HG03097 (cell line): Measurements from ENCODE around the gene STIM2.
"Not testable (repeated sequence)": the region's sequence is repeated elsewhere in the genome, so short reads cannot be mapped to it uniquely, and the experiment has no call there.

Source experiments
- ATAC-seq: cut with Tn5 transposase; IDR thresholded peaks from one replicate; pipeline ENCODE4 v1.9.1; 2021; ENCODE audit not compliant: unreplicated experiment, low FRiP score

Gene STIM2

DNA sequence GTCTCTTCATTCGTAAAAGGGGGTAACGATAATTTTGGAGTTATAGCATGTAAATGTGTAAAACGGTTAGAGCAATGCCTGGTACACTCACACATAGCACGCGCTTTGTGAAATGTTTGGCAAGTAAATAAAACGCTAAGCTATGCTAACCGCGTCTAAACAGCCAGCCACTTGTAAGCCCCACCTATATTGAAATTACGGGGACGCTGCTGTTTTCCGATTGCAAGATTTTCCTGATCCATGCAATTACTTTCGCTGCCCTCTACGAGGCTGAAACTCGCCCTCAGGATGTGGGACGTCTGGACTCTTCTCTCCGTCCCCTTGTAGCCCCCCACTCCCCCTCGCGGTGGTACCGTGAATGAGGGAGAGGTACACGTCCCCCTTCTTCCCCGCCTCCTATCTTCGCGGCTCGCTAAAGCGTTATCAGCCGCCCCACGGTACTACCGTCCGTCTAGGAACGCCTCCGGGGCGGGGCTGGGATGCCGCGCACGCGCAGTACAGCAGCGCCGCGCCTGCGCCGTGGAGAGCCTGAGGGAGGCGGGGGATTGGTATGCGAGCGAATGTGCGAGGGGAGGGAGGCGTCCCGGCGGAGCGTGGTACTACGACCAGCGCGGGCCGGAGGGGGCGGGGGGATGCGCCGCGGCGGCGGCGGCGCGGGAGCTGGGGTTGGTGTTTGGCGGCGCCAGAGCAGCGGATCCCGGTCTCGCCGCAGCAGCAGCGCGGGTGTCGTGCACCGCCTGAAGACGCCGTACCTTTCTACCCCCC is at the start of gene STIM2:
STIM2 (plus strand) TSS at position 685 of the 765 bp plus-strand sequence.
- ATAC-seq, result peak; percentile 69

DNA sequence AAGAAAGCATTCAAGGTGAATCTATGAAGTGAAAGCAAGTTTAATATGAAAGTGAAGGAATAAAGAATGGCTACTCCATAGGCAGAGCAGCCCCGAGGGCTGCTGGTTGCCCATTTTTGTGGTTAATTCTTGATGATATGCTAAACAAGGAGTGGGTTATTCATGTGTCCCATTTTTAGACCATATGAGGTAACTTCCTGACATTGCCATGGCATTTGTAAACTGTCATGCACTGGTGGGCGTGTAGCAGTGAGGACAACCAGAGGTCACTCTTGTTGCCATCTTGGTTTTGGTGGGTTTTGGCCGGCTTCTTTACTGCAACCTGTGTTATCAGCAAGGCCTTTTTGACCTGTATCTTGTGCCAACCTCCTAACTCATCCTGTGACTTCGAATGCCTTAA is 49.1 kb upstream of the STIM2 start:
- ATAC-seq, result not testable (repeated sequence)

DNA sequence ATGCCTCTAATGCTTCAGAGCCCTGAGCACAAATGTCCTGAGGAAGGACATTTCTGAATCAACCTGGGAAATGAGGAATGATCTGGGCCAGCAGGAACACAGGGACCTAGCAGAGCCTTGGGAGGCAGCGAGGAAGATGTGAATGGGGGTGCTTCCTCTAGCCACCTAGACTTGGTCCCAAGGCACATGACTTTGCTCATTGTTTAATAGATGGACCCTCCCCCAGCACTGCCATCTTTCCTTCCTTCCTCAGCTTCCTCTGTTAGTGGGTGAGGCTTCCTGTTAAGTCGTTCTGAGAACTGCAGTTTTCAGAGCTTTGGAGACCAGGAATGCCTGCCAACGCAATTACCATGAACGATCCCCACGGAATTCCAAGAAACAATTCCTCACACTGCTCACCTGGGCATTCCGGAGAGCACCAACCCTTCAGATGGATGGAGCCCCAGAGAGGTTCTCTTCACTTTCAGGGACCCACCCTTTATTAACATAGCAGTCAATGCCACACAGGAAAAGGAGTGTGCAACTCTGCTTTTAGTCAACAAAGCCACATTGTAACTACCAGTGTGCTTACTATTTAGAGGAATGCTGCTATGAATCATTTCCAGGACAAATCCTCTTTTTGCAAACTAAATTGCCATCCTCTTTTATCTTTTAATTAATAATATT is 48.5 kb upstream of the STIM2 start:
- ATAC-seq, result no peak

DNA sequence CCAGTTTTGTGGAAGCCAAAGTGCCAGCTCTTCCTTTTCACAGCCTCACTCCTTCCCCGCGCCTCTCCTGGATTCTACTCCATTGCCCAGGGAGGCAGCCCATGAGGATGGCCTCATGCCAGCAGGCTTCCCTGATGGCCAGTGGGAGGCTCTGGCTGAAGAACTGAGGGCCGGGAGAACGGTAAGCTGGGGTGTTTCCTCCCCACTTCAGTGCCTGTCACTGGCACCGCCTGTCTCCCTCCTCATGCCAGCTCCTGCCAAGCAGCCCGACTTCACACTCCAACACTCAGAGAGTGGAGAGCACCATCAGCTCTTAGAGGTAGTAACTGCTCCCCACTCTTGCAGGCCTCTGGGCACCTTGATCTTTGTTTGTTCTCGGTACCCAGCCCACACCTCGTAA is 46.9 kb upstream of the STIM2 start:
- ATAC-seq, result no peak

- ATAC-seq, result no peak
Observed at GRCh38 chr4:26815199-26815598, 45.4 kb upstream of the STIM2 start.

GRCh38 chr4:26815706-26816105 is 44.9 kb upstream of the STIM2 start:
- no peak for ATAC-seq

DNA sequence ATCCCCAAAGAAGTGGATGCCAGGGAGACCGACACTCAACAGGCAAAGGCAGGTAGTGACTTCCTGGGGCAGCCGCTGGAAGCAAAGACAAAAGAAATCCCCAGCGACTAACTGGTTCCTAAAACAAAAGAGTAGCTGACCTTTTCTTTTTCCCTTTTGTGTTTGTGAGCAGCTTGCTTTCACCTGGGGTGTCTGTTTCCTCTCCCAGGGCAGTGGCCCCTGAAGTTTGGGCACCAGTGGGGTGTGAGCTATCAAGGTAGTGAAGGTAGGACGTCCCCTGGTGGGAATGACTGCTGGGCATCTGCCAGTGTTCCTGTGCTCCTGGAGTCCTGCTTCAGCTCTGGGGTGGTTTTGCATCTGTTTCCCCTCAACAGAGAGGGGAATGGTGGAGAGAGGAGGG is 41.6 kb upstream of the STIM2 start:
- no peak for ATAC-seq

- no peak for ATAC-seq
Observed at GRCh38 chr4:26819478-26820095, 41.1 kb upstream of the STIM2 start.

GRCh38 chr4:26820346-26820745 is 40.3 kb upstream of the STIM2 start:
- no peak for ATAC-seq

DNA sequence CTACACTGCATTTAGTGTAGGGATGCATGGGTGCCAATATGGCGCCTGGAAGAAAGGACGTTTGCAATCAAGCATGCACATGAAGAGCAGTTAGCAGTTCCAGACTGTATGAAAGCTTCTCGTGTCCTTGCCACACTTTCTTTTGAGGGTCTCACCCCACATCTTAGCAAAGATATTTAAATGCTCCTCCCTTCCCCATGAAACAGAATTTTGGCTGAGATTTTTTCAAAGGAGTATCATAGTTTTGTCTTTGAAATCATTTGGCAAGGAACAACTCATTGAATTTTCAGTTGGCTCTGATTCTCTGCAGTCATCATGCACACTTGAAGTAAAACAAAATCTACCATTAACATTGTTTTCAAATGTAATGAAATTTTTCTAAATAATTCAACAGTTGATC is 39.6 kb upstream of the STIM2 start:
- no peak for ATAC-seq

GRCh38 chr4:26821677-26822503 is 38.8 kb upstream of the STIM2 start:
- no peak for ATAC-seq

- peak; percentile 43 for ATAC-seq
Observed at GRCh38 chr4:26822546-26822945, 38.1 kb upstream of the STIM2 start.

GRCh38 chr4:26822974-26823373 is 37.7 kb upstream of the STIM2 start:
- ATAC-seq, result not testable (repeated sequence)

DNA sequence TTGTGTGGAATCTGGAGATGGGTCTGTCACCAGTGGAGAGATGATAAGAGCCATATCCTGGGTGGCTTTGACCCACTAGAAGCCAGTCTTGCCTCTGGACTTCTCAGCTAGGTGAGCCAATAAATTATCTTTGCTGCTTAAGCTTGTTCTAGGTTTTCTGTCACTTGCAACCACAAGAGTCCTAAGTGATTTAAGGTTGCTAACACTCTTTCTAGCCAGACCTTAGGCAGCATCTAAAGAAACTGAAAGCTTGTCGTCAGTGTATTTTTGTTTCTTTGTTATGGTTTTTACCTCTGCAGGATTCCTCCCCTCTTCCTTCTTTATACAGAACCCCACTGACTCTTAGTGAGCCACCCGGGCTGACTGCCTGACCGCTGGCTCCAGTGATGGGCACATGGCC is 37.1 kb upstream of the STIM2 start:
- ATAC-seq, result no peak

GRCh38 chr4:26824667-26825066 is 36.0 kb upstream of the STIM2 start:
- ATAC-seq, result no peak

GRCh38 chr4:26826721-26827120 is 33.9 kb upstream of the STIM2 start:
- ATAC-seq, result peak; percentile 95

DNA sequence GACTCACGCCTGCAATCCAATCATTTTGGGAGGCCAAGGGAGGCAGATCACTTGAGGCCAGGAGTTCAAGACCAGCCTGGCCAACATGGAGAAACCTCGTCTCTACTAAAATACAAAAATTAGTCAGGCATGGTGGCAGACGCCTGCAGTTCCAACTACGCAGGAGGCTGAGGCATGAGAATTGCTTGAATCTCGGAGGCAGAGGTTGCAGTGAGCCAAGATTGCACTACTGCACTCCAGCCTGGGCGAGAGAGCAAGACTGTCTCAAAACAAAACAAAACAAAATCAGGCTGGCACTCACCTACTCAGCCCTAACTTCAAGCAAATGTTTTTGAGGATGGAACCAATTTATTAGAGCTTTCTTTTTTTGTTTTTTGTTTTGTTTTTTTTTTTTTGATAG is 33.3 kb upstream of the STIM2 start:
- not testable (repeated sequence) for ATAC-seq

GRCh38 chr4:26827798-26828197 is 32.8 kb upstream of the STIM2 start:
- no peak for ATAC-seq

DNA sequence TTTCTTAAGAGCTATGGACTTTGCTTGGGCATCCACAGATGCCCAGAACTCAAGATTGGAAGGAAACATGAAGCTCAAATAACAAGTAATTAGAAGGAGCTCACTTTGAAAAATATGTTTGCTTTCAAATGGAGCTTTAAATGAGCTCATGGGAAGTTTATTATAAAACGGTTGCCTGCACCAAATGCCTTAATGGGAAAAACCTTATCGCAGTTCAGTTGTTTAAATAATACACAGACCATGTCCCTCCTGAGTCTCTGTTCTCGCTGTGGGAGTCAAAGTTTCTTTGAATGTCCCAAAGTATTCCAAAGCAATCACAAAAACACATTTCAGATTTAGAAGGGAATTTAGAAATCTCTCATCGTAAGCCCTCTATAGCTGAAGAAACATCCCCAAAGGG is 31.6 kb upstream of the STIM2 start:
- ATAC-seq, result no peak

DNA sequence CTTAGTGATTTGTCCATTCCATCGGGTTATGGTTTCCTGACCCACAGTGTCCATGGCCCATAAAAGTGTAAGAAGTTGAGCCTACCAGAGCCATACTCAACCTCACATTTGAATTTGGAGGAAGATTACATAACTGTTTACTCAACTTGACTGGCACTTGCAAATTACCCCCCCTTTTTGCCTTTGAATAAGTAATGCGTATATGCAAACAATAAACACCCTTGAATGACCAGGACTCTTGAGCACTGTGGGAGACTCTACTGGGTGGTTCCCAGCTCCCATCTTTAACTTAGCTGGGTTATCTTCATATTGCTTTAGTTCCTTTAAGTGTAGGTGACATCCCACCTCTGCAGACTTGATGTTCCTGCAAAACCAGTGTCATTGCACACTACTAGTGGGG is 30.6 kb upstream of the STIM2 start:
- no peak for ATAC-seq

GRCh38 chr4:26830701-26831100 is 29.9 kb upstream of the STIM2 start:
- no peak for ATAC-seq
